HG03097 (cell line): ENCODE data around the gene PRAMEF33.
"Not testable (repeated sequence)": the region's sequence is repeated elsewhere in the genome, so short reads cannot be mapped to it uniquely, and the experiment has no call there.

ENCODE experiments used
- ATAC-seq: cut with Tn5 transposase; IDR thresholded peaks from one replicate; pipeline ENCODE4 v1.9.1; 2021; ENCODE audit not compliant: unreplicated experiment, low FRiP score

Gene PRAMEF33, protein sequence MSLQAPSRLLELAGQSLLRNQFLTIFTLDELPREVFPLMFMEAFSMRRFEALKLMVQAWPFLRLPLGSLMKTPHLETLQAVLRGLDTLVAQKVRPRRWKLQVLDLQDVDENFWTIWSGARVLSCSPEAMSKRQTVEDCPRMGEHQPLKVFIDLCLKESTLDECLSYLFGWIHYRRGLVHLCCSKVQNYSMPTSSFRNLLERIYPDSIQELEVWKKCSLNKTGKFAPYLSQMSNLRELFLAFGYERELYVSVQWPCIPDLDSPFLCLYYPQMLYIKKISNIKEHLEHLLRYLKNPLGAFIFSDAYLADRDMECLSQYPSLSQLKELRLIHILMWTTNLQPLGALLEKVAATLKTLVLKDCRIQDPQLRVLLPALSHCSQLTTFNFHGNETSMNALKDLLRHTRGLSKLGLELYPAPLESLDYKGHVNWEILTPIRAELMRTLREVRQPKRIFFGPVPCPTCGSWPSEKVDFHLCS

GRCh38 chr1:13303239-13303638 lies at the start of gene PRAMEF33:
Gene PRAMEF33 (plus strand): TSS chr1:13303539. CDS start chr1:13305955, 2,416 bp downstream.
- not testable (repeated sequence) for ATAC-seq

GRCh38 chr1:13253898-13254297 lies 49.4 kb upstream of the PRAMEF33 start, which contains the start of gene PRAMEF5:
Gene PRAMEF5 (plus strand): TSS chr1:13254198. CDS start chr1:13259269, 5,071 bp downstream.
- not testable (repeated sequence) for ATAC-seq

DNA sequence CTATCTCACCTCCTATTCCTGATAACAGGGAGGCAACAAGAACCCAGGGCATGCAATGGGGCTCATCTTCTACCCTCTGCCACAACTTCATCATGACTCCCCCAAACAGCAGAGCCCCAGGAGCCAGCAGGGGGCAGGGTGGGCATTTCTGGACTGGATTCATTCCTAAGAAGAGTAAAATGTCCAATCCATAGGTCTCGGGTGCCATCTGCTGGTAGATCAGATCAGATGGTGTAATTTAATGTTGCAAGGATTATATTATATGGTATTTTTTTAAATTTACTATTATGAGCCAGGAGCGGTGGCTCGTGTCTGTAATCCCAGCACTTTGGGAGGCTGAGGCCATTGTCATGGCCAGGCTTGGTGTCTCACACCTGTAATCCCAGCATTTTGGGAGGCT lies 38.2 kb upstream of the PRAMEF33 start:
- ATAC-seq, result not testable (repeated sequence)

- not testable (repeated sequence) for ATAC-seq
Measured at GRCh38 chr1:13277016-13277415, 26.3 kb upstream of the PRAMEF33 start.

- ATAC-seq, result not testable (repeated sequence)
Measured at GRCh38 chr1:13279617-13280016, 23.7 kb upstream of the PRAMEF33 start.

DNA sequence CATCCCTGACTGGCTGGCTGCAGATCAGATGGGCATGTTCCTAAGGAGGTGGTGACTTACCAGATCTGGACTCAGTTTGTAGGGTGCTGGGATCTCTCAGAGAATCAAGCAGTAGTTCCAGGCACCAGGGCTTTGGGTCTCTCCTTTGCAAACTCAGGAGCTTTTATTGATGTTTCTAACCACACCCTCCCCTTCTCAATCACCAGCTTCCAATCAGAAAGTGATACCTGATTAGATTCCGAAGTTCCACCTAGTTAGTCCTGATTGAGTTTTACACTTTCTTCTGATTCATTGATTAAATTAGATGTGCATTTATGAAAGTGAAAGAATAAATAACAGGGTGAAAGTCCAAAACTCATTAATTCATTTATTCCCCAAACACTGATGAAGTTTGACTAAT lies 18.3 kb upstream of the PRAMEF33 start, which contains the start of gene PRAMEF8:
Gene PRAMEF8, minus strand, starts transcription at position 101 of the 400 bp plus-strand sequence. CDS start 1,046 bp downstream, outside the sequence.
- not testable (repeated sequence) for ATAC-seq

DNA sequence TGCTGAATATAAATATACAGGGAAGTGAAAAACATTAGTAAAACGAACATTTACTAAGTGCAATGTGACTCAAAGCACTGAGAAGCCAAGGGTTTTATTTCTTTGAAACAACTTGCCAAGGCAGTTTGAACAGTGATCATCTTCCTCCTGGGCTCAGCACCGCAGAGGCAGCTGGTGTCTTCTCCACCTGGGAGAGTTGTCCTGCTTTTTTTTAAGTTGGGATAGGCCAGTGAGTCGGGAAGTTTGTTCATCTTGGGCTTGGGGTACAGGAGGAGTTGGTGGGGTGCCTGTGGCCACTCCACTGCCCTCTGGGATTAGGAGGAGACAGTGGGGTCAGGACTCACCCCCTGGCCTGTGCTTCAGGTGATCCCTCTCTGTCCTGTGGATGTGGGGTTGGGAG lies 14.3 kb upstream of the PRAMEF33 start:
- ATAC-seq, result not testable (repeated sequence)

DNA sequence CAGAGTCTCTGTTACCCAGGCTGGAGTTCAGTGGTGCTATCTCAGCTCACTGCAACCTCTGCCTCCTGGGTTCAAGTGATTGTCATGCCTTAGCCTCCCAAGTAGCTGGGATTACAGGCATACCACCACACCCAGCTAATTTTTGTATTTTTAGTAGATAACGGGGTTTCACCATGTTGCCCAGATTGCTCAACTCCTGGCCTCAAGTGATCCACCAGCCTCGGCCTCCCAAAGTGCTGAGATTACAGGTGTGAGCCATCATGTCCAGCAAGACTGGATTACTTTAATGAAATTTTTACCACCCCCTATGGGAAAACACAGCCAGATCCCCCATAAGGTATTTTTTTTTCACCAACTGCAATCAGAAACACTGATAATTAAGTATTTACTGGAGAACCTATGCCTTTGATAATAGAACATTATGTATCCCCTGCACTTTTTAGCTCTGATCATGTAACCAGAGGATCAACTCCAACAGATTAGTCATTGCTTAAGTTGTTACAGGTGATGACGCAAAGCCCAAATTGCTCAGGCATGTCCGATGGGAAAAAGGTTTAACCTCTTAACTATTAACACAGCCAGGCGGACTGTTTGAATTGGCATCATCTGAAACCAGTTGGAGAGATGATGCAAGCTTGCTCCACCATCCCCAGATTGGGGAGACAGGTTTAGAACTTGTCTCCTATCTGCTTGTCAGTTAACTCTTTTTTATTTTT lies 6.0 kb upstream of the PRAMEF33 start:
- ATAC-seq, result not testable (repeated sequence)

DNA sequence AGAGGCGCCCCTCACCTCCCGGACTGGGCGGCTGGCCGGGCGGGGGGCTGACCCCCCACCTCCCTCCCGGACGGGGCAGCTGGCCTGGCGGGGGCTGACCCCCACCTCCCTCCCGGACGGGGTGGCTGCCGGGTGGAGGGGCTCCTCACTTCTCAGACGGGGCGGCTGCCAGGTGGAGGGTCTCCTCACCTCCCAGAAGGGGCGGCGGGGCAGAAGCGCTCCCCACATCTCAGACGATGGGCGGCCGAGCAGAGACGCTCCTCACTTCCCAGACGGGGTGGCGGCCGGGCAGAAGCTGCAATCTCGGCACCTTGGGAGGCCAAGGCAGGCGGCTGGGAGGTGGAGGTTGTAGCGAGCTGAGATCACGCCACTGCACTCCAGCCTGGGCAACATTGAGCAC lies 4.6 kb upstream of the PRAMEF33 start:
- not testable (repeated sequence) for ATAC-seq

- not testable (repeated sequence) for ATAC-seq
Measured at GRCh38 chr1:13302197-13302596, 1.1 kb upstream of the PRAMEF33 start.

DNA sequence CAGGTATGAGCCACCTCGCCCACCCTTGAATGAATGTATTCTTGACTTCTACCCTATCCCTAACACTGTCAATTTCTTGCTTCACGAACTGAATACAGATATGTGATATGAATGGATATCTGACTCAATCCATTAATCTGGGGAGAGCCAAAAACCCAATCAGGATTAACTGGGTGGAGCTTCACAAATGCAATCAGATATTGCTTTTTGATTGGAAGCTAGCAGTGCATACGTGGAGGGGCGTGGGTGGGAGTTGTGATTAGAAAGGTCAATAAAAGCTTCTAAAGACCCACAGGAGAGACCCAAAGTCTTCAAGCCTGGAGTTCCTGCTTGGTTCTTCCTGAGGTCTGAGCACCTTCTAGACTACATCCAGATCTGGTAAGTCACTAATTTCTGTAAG lies 11.9 kb downstream of the PRAMEF33 start, which contains the start of gene PRAMEF15:
Gene PRAMEF15, plus strand, starts transcription at position 301 of the 400 bp plus-strand sequence. CDS start 2,827 bp downstream, outside the sequence.
- ATAC-seq, result not testable (repeated sequence)

DNA sequence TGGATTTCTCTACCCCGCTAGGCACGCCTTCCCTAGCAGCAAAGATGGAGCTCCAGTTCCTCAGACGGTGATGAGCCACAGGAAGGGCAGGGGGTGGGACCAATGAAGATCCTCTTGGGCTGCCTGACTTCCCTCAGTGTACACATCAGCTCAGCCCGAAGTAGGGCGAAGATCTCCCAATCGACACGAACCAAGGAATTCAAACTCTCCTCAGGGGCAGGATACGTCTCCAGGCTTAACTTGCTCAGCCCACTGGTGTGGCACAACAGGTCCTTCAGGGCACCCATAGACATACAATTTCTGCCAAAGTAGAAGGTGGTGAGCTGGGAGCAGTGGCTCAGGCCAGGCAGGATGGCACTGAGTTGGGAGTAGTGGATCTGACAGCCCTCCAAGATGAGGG lies 39.2 kb downstream of the PRAMEF33 start:
- ATAC-seq, result not testable (repeated sequence)

DNA sequence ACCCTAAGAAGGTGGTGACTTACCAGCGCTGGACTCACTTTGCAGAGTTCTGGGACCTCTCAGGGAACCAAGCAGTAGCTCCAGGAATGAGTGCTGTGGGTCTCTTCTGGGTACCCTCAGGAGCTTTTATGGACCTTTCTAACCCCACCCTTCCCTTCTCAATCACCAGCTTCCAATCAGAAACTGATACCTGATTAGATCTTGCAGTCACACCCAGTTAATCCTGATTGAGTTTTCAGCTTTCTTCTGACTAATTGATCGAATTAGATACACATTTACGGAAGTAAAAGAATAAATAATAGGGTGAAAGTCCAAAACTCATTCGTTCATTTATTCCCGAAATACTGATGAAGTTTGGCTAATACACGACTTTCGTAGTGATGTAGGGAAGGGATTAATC lies 43.7 kb downstream of the PRAMEF33 start, which contains the start of gene PRAMEF14:
Gene PRAMEF14, minus strand, starts transcription at position 101 of the 400 bp plus-strand sequence. CDS start 1,820 bp downstream, outside the sequence.
- not testable (repeated sequence) for ATAC-seq

DNA sequence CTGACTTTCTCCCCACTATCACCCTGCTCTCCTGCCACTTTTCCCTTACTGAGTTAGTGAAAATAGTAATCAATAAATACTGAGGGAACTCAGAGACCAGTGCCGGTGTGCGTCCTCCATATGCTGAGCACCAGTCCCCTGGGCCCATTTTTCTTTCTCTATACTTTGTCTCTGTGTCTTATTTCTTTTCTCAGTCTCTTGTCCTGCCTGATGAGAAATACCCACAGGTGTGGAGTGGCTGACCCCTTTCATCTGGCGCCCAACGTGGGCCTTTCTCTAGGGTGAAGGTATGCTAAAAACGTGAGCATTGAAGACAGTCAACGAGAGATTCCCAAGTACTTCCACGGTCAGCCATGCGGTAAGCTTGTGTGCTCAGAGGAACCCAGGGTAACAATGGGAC lies 50.1 kb downstream of the PRAMEF33 start:
- not testable (repeated sequence) for ATAC-seq

- not testable (repeated sequence) for ATAC-seq
Measured at GRCh38 chr1:13354475-13354874, 51.1 kb downstream of the PRAMEF33 start.

- ATAC-seq, result not testable (repeated sequence)
Measured at GRCh38 chr1:13356774-13357173, 53.4 kb downstream of the PRAMEF33 start.
